Stimulated activated CD8-positive, alpha-beta memory T cell treated with anti-CD3 and anti-CD28 coated beads, Interleukin-15, amount 100 ng/mL, for 24 hours (primary cell): ENCODE results near the gene DCAF8.

Experiments used
- DNase-seq: peaks from one replicate; pipeline ENCODE4 v3.0.0-alpha.2; 2020; ENCODE audit warnings: low read depth

The DCAF8 gene

GRCh38 chr1:160261556-160261892 lies 825 bp downstream of the DCAF8 start:
- DNase-seq = no peak

GRCh38 chr1:160260406-160261382 lies 1.7 kb downstream of the DCAF8 start:
- DNase-seq = no peak

GRCh38 chr1:160258177-160258798 lies 4.1 kb downstream of the DCAF8 start:
- no peak for DNase-seq

GRCh38 chr1:160257411-160258015 lies 4.8 kb downstream of the DCAF8 start:
- DNase-seq = no peak

- DNase-seq = no peak
Observed at GRCh38 chr1:160256396-160257046, 5.8 kb downstream of the DCAF8 start.

GRCh38 chr1:160255781-160256300 lies 6.5 kb downstream of the DCAF8 start:
- no peak for DNase-seq

- DNase-seq = no peak
Observed at GRCh38 chr1:160251687-160252526, 10.4 kb downstream of the DCAF8 start.

GRCh38 chr1:160251011-160251410 lies 11.3 kb downstream of the DCAF8 start:
- no peak for DNase-seq

- DNase-seq = no peak
Observed at GRCh38 chr1:160247053-160247452, 15.3 kb downstream of the DCAF8 start.

- DNase-seq = no peak
Observed at GRCh38 chr1:160245434-160245833, 16.9 kb downstream of the DCAF8 start.

- DNase-seq = no peak
Observed at GRCh38 chr1:160244209-160244608, 18.1 kb downstream of the DCAF8 start.

- no peak for DNase-seq
Observed at GRCh38 chr1:160243767-160244166, 18.6 kb downstream of the DCAF8 start.

GRCh38 chr1:160239582-160240299 lies 22.6 kb downstream of the DCAF8 start:
- DNase-seq = no peak

GRCh38 chr1:160238408-160238807 lies 23.9 kb downstream of the DCAF8 start:
- no peak for DNase-seq

- no peak for DNase-seq
Observed at GRCh38 chr1:160237558-160237957, 24.8 kb downstream of the DCAF8 start.

GRCh38 chr1:160236806-160237205 lies 25.5 kb downstream of the DCAF8 start:
- DNase-seq = no peak

- DNase-seq = no peak
Observed at GRCh38 chr1:160232911-160233310, 29.4 kb downstream of the DCAF8 start.

- DNase-seq = no peak
Observed at GRCh38 chr1:160228431-160228830, 33.9 kb downstream of the DCAF8 start.

GRCh38 chr1:160227561-160227960 lies 34.8 kb downstream of the DCAF8 start:
- no peak for DNase-seq

GRCh38 chr1:160227034-160227433 lies 35.3 kb downstream of the DCAF8 start:
- DNase-seq = no peak

GRCh38 chr1:160226623-160227022 lies 35.7 kb downstream of the DCAF8 start:
- DNase-seq = no peak
